ENCODE results near the gene KANSL1.

- no peak for TF ChIP-seq CTCF (conservative IDR thresholded peaks at IDR 0.05; ENCODE audit: low read depth, low read length)
- TF ChIP-seq EZH2 (IDR thresholded peaks at IDR 0.05; ENCODE audit: low read length, unreplicated experiment), result no peak
- no peak for TF ChIP-seq EZH2phosphoT487 (IDR thresholded peaks at IDR 0.05; ENCODE audit: borderline replicate concordance, low read length)
Measured at GRCh38 chr17:46078675-46079074, 114.6 kb downstream of the KANSL1 start.

All from PC-3 (cell line).